ENCODE data around the gene GALK1. TPM values are rescaled to one million over a fixed set of nuclear protein-coding genes. Genes with fewer than 3 reads are reported as not detected.

GALK1 gene
- total RNA-seq, 4 donors from 2014 or later = 20.6 to 31.0 (median 28.9) TPM

- no peak for TF ChIP-seq POLR2A (IDR thresholded peaks at IDR 0.05)
Observed at GRCh38 chr17:75791254-75791653, 26.3 kb upstream of the GALK1 start.

GRCh38 chr17:75785016-75785890 is 20.3 kb upstream of the GALK1 start:
- WGBS, 2 donors = 3% methylated on average over 21 to 34 of the region's 43 CpGs
- DNase-seq (ENCODE audit: low spot score in 2 of 2) = peak; percentile 89 to 99
- intact Hi-C loops (cut with DNase I; ENCODE audit: low total_unique reads) = no loop called here
- H3K4me3 ChIP-seq (ENCODE audit: low read depth, poor library complexity, severe bottlenecking) = peak overlapping the region; percentile 34
- peak in 1 of 2 donors; percentile 68 for TF ChIP-seq POLR2A (IDR thresholded peaks at IDR 0.05)
- no peak for TF ChIP-seq CTCF (IDR thresholded peaks at IDR 0.05)

More at GRCh38 chr17:75791254-75791653, 26.3 kb upstream of the GALK1 start:
- WGBS, 2 donors = 65 to 77% methylated on average over 6 of the region's 6 CpGs
- intact Hi-C loops (cut with DNase I; ENCODE audit: low total_unique reads) = no loop called here
- no peak for DNase-seq (ENCODE audit: low spot score in 2 of 2)
- no peak overlapping the region for H3K4me3 ChIP-seq (ENCODE audit: low read depth, poor library complexity, severe bottlenecking)

- peak; percentile 98 to 99 for DNase-seq (ENCODE audit: low spot score in 2 of 2)
- TF ChIP-seq CTCF (IDR thresholded peaks at IDR 0.05) = no peak
- 0% methylated on average over 27 to 40 of the region's 45 CpGs for WGBS, 2 donors
- intact Hi-C loops (cut with DNase I; ENCODE audit: low total_unique reads) = no loop called here
- peak within 1 kb of the TSS; percentile 34 for H3K4me3 ChIP-seq (ENCODE audit: low read depth, poor library complexity, severe bottlenecking)
Observed at GRCh38 chr17:75784473-75785015, 19.6 kb upstream of the GALK1 start, which contains the start of gene UNK. UNK (plus strand) TSS chr17:75784806; CDS start chr17:75784881, 75 bp downstream.

GRCh38 chr17:75783803-75784472 is 18.9 kb upstream of the GALK1 start:
- peak in 1 of 2 donors; percentile 93 for DNase-seq (ENCODE audit: low spot score in 2 of 2)
- WGBS, 2 donors = 37 to 40% methylated on average over 20 of the region's 20 CpGs
- TF ChIP-seq POLR2A (IDR thresholded peaks at IDR 0.05) (no peak), CTCF (IDR thresholded peaks at IDR 0.05) (no peak)
- intact Hi-C loops (cut with DNase I; ENCODE audit: low total_unique reads) = no loop called here
- no peak overlapping the region for H3K4me3 ChIP-seq (ENCODE audit: low read depth, poor library complexity, severe bottlenecking)

- intact Hi-C loops (cut with DNase I; ENCODE audit: low total_unique reads) = no loop called here
- 5 to 6% methylated on average over 6 of the region's 6 CpGs for WGBS, 2 donors
- DNase-seq (ENCODE audit: low spot score in 2 of 2) = no peak
- H3K4me3 ChIP-seq (ENCODE audit: low read depth, poor library complexity, severe bottlenecking) = no peak overlapping the region
- TF ChIP-seq POLR2A (IDR thresholded peaks at IDR 0.05) (no peak), CTCF (IDR thresholded peaks at IDR 0.05) (peak in 1 of 3 donors; percentile 61)
Observed at GRCh38 chr17:75783069-75783783, 18.2 kb upstream of the GALK1 start.

Measured in lower leg skin (tissue), 4 donors.